Measurements from ENCODE around the gene PTBP2.

DNA sequence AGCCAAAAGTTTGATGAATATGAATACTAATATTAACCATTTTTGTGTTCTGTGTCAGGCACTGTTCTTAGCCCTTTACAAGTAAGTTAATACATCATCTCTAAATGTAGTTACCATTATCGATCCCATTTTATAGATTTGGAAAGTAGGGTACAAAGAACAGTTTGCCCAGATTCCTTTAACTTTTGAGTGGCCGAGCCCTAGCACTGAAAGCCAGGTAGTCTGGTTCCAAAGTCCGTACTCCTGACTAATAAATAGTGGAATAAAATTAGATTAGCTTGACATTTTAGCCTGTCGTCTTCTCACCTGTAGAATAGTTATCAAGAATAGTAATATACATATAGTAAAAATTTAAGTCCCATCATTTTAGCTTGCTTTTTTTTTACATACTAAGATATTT lies 70.6 kb downstream of the PTBP2 start:
- no peak for TF ChIP-seq POLR2A (IDR thresholded peaks at IDR 0.05)
- TF ChIP-seq, protein P1, sequence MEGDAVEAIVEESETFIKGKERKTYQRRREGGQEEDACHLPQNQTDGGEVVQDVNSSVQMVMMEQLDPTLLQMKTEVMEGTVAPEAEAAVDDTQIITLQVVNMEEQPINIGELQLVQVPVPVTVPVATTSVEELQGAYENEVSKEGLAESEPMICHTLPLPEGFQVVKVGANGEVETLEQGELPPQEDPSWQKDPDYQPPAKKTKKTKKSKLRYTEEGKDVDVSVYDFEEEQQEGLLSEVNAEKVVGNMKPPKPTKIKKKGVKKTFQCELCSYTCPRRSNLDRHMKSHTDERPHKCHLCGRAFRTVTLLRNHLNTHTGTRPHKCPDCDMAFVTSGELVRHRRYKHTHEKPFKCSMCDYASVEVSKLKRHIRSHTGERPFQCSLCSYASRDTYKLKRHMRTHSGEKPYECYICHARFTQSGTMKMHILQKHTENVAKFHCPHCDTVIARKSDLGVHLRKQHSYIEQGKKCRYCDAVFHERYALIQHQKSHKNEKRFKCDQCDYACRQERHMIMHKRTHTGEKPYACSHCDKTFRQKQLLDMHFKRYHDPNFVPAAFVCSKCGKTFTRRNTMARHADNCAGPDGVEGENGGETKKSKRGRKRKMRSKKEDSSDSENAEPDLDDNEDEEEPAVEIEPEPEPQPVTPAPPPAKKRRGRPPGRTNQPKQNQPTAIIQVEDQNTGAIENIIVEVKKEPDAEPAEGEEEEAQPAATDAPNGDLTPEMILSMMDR (IDR thresholded peaks at IDR 0.05) = no peak

Data from body of pancreas (tissue), 4 donors.